Thyroid gland (tissue), 4 donors: Measurements from ENCODE around the gene MAGEA3. TPM values are rescaled to one million over a fixed set of nuclear protein-coding genes. Genes with fewer than 3 reads are reported as not detected.

ENCODE experiments used
- DNase-seq, 2 donors: peaks; one replicate each; pipeline ENCODE4 v3.0.0-alpha.2; 2019
- H3K27ac ChIP-seq, 3 donors: fragments of 200-600 bp; sonication (generic); 1 replicate in 2 of 3; 2 replicates in 1 of 3; pipeline ENCODE4 v1.5.1; 2016 to 2019; ENCODE audit warnings: mild to moderate bottlenecking in 1 of 3, moderate library complexity in 1 of 3
- H3K27me3 ChIP-seq: fragments of 200-600 bp; sonication (generic); one replicate; pipeline ENCODE4 v1.5.1; 2019
- H3K36me3 ChIP-seq, 2 donors: fragments of 200-600 bp; sonication (generic); one replicate each; pipeline ENCODE4 v1.5.1; 2016 to 2019
- H3K4me1 ChIP-seq, 2 donors: fragments of 200-600 bp; sonication (generic); one replicate each; pipeline ENCODE4 v1.5.1; 2017 to 2019
- H3K4me3 ChIP-seq, 3 donors: fragments of 200-600 bp; sonication (generic); replicated peaks in 1 of 3; 1 replicate in 2 of 3; 2 replicates in 1 of 3; pipeline ENCODE4 v1.5.1; 2016; ENCODE audit warnings: mild to moderate bottlenecking in 1 of 3
- H3K9me3 ChIP-seq: fragments of 200-600 bp; sonication (generic); one replicate; pipeline ENCODE4 v1.5.1; 2017
- CTCF ChIP-seq, 6 experiments: fragments of 200-600 bp in 3 of 6; fragments of 450-650 bp in 3 of 6; sonication (generic) in 3 of 6; IDR thresholded peaks; one replicate each; pipeline ENCODE4 v1.5.1; 2016 to 2019; ENCODE audit warnings: antibody characterized with exemption in 6 of 6, mild to moderate bottlenecking in 2 of 6, inconsistent platforms in 1 of 6, moderate library complexity in 1 of 6
- POLR2A ChIP-seq, 2 donors: fragments of 450-650 bp; IDR thresholded peaks; one replicate each; pipeline ENCODE4 v1.6.1; 2017; ENCODE audit warnings: antibody characterized with exemption in 2 of 2, mild to moderate bottlenecking in 2 of 2, moderate library complexity in 1 of 2
- WGBS, 2 donors: methylation state at CpG; one replicate each; pipeline ENCODE4 v1.1.5; 2017; 5-methylcytosine and 5-hydroxymethylcytosine counted together
- intact Hi-C: fragments of 100-400 bp; cut with DNase I; formaldehyde crosslinking; loops from one replicate; pipeline ENCODE4 v1.15.1; 2023
- total RNA-seq, 4 donors: library from RNA; depleted of rRNA; stranded (reverse); fragments of >200 nt; gene quantifications; one replicate each; pipeline ENCODE4 v1.2.3, GENCODE V29; 2016

MAGEA3 gene
- total RNA-seq, 4 donors from 2014 or later: not detected

- WGBS, 2 donors: 94 to 95% methylated on average over 5 of the region's 5 CpGs
- H3K27me3 ChIP-seq: no peaks in the 10 kb centered on the region
- TF ChIP-seq CTCF (IDR thresholded peaks at IDR 0.05): no peak
- TF ChIP-seq POLR2A (IDR thresholded peaks at IDR 0.05): no peak
- H3K4me3 ChIP-seq: no peak overlapping the region
- H3K4me1 ChIP-seq: no peaks in the 10 kb centered on the region
- no peak overlapping the region for H3K27ac ChIP-seq
- H3K36me3 ChIP-seq: no peaks in the 10 kb centered on the region
- intact Hi-C loops: no loop called here
- no peak for DNase-seq
- no peaks in the 10 kb centered on the region for H3K9me3 ChIP-seq
Observed at GRCh38 chrX:152738560-152738959, 40.0 kb downstream of the MAGEA3 start.

Other genes with a start within 250 kb of the MAGEA3 start
- not detected for gene GABRA3, start 247.5 kb upstream of the MAGEA3 start, total RNA-seq
- under 1 TPM in 3 of 4 donors, not detected in 1; under 0.01 to 0.15 (median 0.13) TPM for gene GABRQ, start 60.9 kb upstream of the MAGEA3 start, total RNA-seq
- gene CSAG2, start 10.5 kb downstream of the MAGEA3 start, total RNA-seq: not detected
- gene MAGEA2B, start 15.8 kb downstream of the MAGEA3 start, total RNA-seq: not detected
- gene CSAG1, start 34.9 kb downstream of the MAGEA3 start, total RNA-seq: not detected
- not detected for gene MAGEA12, start 35.0 kb downstream of the MAGEA3 start, total RNA-seq
- not detected for gene MAGEA2, start 55.0 kb downstream of the MAGEA3 start, total RNA-seq
- gene CSAG3, start 60.4 kb downstream of the MAGEA3 start, total RNA-seq: not detected
- not detected for gene MAGEA6, start 70.9 kb downstream of the MAGEA3 start, total RNA-seq
- gene CETN2, start 132.0 kb downstream of the MAGEA3 start, total RNA-seq: 10 to 100 TPM; 41.9 to 64.7 (median 61.8) TPM
- gene NSDHL, start 132.3 kb downstream of the MAGEA3 start, total RNA-seq: 10 to 100 TPM; 11.2 to 20.3 (median 17.0) TPM
- gene ZNF185, start 199.3 kb downstream of the MAGEA3 start, total RNA-seq: 10 to 100 TPM; 23.2 to 70.4 (median 39.0) TPM